Measurements from ENCODE around the gene OTUD3. TPM values are rescaled to one million over a fixed set of nuclear protein-coding genes. Genes with fewer than 3 reads are reported as not detected.

OTUD3 gene
- total and polyA plus RNA-seq, 2 of the 13 experiments (the other 11 are each of a cell fraction or from before 2014, with no cell fraction given), result 5.2 to 7.5 TPM

DNA sequence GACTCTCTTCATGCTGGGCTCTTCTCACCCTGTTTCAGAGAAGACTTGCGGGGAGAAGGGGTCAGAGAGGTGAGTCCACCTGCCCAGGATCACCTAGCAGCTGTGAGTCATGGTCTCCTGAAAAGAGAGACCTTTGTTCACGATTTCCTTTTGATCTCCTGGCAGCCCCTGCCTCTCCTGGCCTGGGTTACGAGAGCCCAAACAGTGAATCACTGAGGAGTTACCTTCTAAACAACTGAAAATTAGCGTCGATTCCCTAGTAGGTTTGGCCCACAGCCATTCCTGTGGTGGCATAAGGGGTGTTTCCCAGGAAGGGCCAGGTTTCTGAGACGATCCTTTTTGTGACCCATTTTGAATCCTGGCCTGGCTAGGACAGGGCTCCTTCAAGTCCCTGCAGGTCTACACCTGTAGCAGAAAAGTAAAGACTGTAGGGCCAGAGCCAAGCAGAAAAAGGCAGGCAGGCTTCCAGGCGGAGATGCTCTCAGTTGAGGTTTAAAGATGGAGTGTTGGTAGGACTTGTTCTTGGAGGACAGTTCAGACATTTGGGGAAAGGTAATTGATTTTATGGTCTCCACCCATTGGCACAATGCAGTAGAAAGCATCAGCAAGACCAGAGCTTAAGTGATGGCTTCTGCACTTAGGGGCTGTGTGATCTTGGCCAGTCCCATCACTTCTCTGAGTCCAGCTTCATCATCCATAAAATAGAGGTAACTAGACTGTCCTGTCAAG is 43.3 kb downstream of the OTUD3 start (continued):
- no peak for TF ChIP-seq TBL1XR1 (IDR thresholded peaks at IDR 0.05; ENCODE audit: borderline replicate concordance, low read length, partially characterized antibody)
- no peak for TF ChIP-seq MBD4 (IDR thresholded peaks at IDR 0.05; ENCODE audit: borderline replicate concordance, low read length)
- TF ChIP-seq BCL6 (CRISPR knock-in tag; IDR thresholded peaks at IDR 0.05), result peak; percentile 93
- TF ChIP-seq, protein P1, sequence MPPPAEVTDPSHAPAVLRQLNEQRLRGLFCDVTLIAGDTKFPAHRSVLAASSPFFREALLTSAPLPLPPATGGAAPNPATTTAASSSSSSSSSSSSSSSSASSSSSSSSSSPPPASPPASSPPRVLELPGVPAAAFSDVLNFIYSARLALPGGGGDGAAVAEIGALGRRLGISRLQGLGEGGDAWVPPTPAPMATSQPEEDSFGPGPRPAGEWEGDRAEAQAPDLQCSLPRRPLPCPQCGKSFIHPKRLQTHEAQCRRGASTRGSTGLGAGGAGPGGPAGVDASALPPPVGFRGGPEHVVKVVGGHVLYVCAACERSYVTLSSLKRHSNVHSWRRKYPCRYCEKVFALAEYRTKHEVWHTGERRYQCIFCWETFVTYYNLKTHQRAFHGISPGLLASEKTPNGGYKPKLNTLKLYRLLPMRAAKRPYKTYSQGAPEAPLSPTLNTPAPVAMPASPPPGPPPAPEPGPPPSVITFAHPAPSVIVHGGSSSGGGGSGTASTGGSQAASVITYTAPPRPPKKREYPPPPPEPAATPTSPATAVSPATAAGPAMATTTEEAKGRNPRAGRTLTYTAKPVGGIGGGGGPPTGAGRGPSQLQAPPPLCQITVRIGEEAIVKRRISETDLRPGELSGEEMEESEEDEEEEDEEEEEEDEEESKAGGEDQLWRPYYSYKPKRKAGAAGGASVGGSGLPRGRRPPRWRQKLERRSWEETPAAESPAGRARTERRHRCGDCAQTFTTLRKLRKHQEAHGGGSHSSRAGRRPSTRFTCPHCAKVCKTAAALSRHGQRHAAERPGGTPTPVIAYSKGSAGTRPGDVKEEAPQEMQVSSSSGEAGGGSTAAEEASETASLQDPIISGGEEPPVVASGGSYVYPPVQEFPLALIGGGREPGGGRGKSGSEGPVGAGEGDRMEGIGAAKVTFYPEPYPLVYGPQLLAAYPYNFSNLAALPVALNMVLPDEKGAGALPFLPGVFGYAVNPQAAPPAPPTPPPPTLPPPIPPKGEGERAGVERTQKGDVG (CRISPR knock-in tag; IDR thresholded peaks at IDR 0.05; ENCODE audit: borderline replicate concordance), result no peak
- TF ChIP-seq, protein P2, sequence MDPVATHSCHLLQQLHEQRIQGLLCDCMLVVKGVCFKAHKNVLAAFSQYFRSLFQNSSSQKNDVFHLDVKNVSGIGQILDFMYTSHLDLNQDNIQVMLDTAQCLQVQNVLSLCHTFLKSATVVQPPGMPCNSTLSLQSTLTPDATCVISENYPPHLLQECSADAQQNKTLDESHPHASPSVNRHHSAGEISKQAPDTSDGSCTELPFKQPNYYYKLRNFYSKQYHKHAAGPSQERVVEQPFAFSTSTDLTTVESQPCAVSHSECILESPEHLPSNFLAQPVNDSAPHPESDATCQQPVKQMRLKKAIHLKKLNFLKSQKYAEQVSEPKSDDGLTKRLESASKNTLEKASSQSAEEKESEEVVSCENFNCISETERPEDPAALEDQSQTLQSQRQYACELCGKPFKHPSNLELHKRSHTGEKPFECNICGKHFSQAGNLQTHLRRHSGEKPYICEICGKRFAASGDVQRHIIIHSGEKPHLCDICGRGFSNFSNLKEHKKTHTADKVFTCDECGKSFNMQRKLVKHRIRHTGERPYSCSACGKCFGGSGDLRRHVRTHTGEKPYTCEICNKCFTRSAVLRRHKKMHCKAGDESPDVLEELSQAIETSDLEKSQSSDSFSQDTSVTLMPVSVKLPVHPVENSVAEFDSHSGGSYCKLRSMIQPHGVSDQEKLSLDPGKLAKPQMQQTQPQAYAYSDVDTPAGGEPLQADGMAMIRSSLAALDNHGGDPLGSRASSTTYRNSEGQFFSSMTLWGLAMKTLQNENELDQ (CRISPR knock-in tag; IDR thresholded peaks at IDR 0.05; ENCODE audit: borderline replicate concordance), result no peak
- no peak for TF ChIP-seq TOE1 (CRISPR knock-in tag; IDR thresholded peaks at IDR 0.05)
- TF ChIP-seq ZNF546 (CRISPR knock-in tag; conservative IDR thresholded peaks at IDR 0.05), result no peak
- TF ChIP-seq CENPBD1 (CRISPR knock-in tag; IDR thresholded peaks at IDR 0.05; ENCODE audit: borderline replicate concordance, low read depth), result no peak
- TF ChIP-seq ZNF441 (CRISPR knock-in tag; IDR thresholded peaks at IDR 0.05; ENCODE audit: borderline replicate concordance), result no peak; the same call in 1 of the 2 replicates
- no peak for TF ChIP-seq ZNF335 (CRISPR knock-in tag; IDR thresholded peaks at IDR 0.05)
- no peak for TF ChIP-seq NKX3-1 (CRISPR knock-in tag; IDR thresholded peaks at IDR 0.05)
- TF ChIP-seq KAT8 (CRISPR knock-in tag; IDR thresholded peaks at IDR 0.05), result peak; percentile 39
- TF ChIP-seq CEBPG (CRISPR knock-in tag; IDR thresholded peaks at IDR 0.05), result peak; percentile 56
- TF ChIP-seq ZNF512 (CRISPR knock-in tag; IDR thresholded peaks at IDR 0.05), result no peak
- peak; percentile 90 for TF ChIP-seq AHDC1 (CRISPR knock-in tag; IDR thresholded peaks at IDR 0.05; ENCODE audit: borderline replicate concordance)
